GM12801 (cell line): ENCODE results near the gene SUSD2.

Experiments
- TF ChIP-seq, protein P1 (sequence below): IDR thresholded peaks from one replicate; pipeline ENCODE4 v1.5.1; 2011; ENCODE audit warnings: control low read depth; ENCODE audit not compliant: insufficient read length; ENCODE audit errors: extremely low read depth

SUSD2 gene

DNA sequence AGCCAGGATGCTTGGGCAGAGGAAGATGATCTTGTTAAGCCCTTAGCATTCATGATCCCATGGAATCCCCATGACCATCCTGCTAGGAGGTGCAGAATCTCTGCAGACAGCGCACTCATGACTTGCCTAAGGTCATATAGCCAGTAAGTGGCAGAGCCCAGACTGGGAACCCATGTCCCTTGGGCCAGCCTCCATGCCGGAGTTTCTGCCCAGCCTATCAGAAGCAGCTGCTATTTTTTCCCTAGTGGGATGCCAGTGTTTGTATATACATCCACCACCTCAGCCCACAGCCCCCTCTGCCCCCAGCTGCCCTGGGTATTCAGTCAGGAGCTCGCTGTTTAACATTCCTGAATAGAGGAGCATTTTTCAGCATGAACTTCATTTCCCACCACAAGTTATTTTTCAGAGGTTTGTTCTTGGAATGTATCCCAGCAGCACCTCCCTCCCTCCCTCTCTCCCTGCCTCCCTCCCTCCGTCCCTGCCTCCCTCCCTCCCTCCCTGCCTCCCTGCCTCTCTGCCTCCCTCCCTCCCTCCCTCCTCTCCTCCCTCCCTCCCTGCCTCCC lies 34.4 kb upstream of the SUSD2 start:
- TF ChIP-seq, protein P1, sequence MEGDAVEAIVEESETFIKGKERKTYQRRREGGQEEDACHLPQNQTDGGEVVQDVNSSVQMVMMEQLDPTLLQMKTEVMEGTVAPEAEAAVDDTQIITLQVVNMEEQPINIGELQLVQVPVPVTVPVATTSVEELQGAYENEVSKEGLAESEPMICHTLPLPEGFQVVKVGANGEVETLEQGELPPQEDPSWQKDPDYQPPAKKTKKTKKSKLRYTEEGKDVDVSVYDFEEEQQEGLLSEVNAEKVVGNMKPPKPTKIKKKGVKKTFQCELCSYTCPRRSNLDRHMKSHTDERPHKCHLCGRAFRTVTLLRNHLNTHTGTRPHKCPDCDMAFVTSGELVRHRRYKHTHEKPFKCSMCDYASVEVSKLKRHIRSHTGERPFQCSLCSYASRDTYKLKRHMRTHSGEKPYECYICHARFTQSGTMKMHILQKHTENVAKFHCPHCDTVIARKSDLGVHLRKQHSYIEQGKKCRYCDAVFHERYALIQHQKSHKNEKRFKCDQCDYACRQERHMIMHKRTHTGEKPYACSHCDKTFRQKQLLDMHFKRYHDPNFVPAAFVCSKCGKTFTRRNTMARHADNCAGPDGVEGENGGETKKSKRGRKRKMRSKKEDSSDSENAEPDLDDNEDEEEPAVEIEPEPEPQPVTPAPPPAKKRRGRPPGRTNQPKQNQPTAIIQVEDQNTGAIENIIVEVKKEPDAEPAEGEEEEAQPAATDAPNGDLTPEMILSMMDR = no peak

DNA sequence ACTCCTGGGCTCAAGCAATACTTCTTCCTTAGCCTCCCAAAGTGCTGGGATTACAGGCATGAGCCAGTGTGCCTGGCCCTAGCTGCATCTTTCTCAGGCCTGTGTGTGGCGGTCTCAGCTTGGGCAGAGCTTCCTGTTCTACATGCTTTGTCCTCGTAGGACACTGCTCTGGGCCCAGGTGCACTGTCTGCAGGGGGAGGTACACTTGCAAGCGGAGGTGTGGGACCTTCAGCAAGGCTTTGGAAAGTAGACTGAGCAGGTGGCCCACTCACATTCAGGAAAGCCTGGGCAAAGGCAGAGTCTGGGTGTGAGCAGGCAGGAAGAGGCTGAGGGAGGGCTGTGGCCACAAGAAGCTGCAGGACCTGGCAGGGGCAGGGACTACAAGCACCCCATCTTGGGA lies 33.6 kb upstream of the SUSD2 start:
- TF ChIP-seq, protein P1 = no peak

DNA sequence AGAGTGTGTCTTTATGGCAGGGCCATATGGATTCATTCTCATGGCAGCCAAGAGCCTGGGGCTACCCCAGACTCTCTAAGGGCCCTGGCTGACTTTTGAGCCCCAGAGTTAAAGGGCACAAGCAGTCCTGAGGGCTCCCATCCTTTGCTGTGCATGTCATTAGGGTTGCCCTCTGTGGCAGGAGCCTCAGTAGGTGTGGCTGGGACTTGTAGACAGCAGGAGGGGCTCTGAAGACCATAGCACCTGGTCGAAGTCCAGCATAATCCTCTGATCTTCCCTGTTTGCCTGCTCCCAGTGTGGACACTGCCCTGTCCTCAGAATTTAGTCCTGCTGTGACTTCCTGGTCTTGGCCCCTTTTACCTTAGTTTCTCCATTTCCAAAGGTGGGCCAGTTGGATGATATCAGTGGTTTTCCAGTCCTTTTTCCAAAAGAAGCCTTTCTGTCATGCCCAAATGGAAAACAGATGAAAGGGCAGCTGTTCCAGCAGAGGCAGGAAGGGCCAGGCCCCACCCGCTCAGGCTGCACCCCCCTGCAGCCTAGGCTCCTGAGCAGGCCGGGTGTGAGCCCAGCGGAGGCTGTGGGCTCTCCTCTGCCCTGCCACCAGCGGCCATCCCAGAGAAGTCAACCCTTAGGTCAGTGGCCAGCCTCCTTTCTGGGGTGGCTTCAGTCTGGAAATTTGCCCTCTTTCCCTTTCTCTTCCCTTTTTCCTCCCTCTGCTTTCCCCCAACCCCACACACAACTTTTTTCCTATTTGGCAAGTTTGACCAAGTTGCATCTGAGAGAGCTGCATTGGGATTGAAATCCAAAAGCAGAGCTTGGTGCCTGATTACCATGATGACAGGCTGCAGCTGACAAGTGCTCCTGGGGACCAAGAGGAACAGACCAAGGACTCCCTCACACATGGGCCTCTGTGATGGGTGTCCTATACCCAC lies 32.8 kb upstream of the SUSD2 start:
- TF ChIP-seq, protein P1 = no peak

DNA sequence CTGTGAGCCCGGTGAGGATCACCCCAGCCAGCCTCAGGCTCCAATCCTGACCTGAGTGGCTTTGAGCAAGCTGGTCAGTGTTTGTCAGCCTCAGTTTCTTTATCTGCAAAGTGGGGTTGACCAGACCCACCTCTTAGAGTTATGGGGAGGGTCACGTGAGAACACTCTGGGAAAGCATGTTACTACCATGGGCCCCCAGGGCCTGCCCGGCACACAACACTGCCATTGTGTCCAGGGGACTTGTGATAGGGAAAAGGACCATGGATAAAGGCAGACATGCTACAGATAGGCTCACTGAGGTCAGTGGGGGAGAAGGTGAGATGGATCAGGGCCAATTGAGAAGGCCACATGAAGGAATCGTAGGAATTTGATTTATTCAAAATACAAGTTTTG lies 32.1 kb upstream of the SUSD2 start:
- TF ChIP-seq, protein P1 = no peak

DNA sequence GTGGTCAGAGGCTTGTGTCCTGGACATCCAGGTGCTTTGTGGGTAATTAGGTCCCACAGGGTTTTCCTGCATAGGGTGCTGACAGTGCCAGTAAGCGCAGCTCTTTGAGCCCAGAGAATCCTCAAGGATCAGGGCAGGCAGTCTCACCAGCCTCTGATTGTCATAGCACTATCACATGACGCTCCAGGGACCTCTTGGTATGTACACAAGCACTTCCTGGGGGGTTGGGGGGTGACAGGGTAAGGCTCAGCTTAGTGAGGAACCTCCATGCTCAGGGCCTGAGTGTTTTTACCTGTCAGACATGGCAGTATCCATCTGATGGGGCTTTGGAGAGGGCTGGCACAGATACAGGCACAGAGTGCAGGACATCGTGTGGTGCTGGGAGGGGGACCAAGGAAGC lies 27.9 kb upstream of the SUSD2 start:
- TF ChIP-seq, protein P1 = no peak

DNA sequence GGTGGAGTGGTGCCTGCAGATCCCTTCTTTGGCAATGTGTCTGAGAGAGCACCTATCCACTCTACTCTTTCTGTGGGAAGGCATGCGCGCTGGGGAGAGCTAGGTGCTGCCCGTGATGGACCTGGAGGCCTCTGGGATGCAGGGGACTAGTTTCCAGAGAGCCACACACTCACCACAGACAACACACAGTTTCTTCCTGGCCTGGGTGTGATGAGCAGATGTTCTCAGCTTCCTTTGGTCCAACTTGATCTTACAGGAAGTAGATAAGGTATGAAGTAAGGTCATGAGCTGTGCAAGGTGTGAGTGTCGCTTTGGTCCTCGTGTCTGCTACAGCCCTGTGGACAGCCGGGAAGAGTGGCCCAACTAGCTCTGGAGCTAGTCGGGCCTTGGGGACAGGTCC lies 27.3 kb upstream of the SUSD2 start:
- TF ChIP-seq, protein P1 = no peak

DNA sequence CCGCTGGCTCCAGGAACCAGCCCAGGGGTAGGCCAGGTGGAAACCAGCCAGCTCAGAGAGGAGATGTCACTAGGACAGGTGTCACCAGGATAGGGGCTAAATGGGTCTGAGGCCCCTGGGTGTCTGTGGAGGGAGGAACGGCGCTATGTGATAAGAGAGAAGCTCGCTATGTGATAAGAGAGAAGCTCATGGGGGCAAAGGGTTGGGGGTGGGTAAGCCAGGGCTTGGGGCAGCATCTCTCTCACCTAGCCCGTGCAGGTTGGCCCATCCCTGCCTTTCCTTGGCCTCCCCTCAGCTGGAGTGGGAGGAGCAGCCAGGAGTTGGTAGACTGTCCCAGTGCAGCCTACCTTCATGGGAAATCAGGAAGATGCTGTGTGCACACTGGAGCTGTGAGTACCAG lies 26.5 kb upstream of the SUSD2 start:
- TF ChIP-seq, protein P1 = no peak
